ENCODE data around the gene PTH2R. TPM values are rescaled to one million over a fixed set of nuclear protein-coding genes. Genes with fewer than 3 reads are reported as not detected.

Gene PTH2R
- polyA plus RNA-seq, 1 of the 3 experiments (the other 2 are of a cell fraction): 4.0 TPM

GRCh38 chr2:208466151-208466919 lies 59.7 kb downstream of the PTH2R start:
- Histone ChIP-seq H3K9me3 (no peaks in the 10 kb centered on the region), H3K4me1 (ENCODE audit: control insufficient read depth in 1 of 2, insufficient read depth in 2 of 2, low read depth in 1 of 2, low read length in 1 of 2) (no peaks in the 10 kb centered on the region), H3K4me3 (ENCODE audit: low read depth in 2 of 2, low read length in 1 of 2) (no peak overlapping the region), H2AFZ (ENCODE audit: low read depth) (no peak overlapping the region), H3K36me3 (replicated peaks in 1 of 2; ENCODE audit: control insufficient read depth in 1 of 2, insufficient read depth in 2 of 2, low read length in 1 of 2) (no peaks in the 10 kb centered on the region), H3K9me2 (no peaks in the 10 kb centered on the region), H3K4me2 (no peak overlapping the region), H3K27me3 (ENCODE audit: insufficient read depth) (no peaks in the 10 kb centered on the region), H3K27ac (ENCODE audit: low read depth in 2 of 2, low read length in 1 of 2) (no peak overlapping the region), H3K9ac (no peak overlapping the region), H4K20me1 (ENCODE audit: insufficient read depth) (no peaks in the 10 kb centered on the region), H3K79me2 (ENCODE audit: insufficient read depth) (no peaks in the 10 kb centered on the region), H3F3A (replicated peaks; ENCODE audit: insufficient read depth) (no peaks in the 10 kb centered on the region)
- ChIA-PET POLR2A (no interaction called here), CTCF (interaction anchor here (0.6 to 1.5 kb wide), 10 partner anchors 10 to 857 kb away, joined by 3 to 7 read pairs (median 3); no protein-coding TSS in a partner anchor)
- 53% methylated on average over 6 of the region's 6 CpGs for WGBS (ENCODE audit: low lambda C conversion rate)
- TF ChIP-seq GATA2 (CRISPR knock-in tag; IDR thresholded peaks at IDR 0.05): 0 out of 2 replicates have a peak, but pooled peaks have one; percentile 20
- TF ChIP-seq TCF12 (IDR thresholded peaks at IDR 0.05): no peak
- peak; percentile 50; the same call in 1 of the 2 replicates for TF ChIP-seq SMC3 (IDR thresholded peaks at IDR 0.05; ENCODE audit: low read depth, low read length)
- peak; percentile 73 for TF ChIP-seq RAD21 (IDR thresholded peaks at IDR 0.05; ENCODE audit: low read length)
- TF ChIP-seq, protein P1, sequence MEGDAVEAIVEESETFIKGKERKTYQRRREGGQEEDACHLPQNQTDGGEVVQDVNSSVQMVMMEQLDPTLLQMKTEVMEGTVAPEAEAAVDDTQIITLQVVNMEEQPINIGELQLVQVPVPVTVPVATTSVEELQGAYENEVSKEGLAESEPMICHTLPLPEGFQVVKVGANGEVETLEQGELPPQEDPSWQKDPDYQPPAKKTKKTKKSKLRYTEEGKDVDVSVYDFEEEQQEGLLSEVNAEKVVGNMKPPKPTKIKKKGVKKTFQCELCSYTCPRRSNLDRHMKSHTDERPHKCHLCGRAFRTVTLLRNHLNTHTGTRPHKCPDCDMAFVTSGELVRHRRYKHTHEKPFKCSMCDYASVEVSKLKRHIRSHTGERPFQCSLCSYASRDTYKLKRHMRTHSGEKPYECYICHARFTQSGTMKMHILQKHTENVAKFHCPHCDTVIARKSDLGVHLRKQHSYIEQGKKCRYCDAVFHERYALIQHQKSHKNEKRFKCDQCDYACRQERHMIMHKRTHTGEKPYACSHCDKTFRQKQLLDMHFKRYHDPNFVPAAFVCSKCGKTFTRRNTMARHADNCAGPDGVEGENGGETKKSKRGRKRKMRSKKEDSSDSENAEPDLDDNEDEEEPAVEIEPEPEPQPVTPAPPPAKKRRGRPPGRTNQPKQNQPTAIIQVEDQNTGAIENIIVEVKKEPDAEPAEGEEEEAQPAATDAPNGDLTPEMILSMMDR (IDR thresholded peaks at IDR 0.05): peak; percentile 56
- TF ChIP-seq FOSL2 (IDR thresholded peaks at IDR 0.05; ENCODE audit: borderline replicate concordance, low read depth): no peak
- DNase-seq: peak; percentile 34

DNA sequence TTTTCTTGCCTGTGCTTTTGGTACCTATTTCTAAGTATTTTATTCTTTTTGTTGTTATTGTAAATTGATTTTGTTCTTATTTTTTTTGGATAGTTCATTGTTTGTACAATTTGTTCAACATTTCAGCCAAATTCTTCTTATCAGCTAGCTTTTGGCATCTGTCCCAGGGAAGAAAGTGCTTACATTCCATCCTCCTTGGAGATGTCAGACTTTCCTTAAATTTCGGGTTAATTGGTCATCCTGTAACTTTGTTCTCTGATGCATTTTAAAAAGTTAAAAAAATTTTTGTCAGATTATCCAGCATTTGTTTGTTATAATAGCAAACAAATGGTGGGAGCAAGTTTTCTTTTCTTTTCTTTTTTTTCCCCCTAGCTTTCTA lies 60.3 kb downstream of the PTH2R start:
- Histone ChIP-seq H3K4me3 (ENCODE audit: low read depth in 2 of 2, low read length in 1 of 2) (no peak overlapping the region), H3K9ac (no peak overlapping the region), H3K4me2 (no peak overlapping the region), H3K27ac (ENCODE audit: low read depth in 2 of 2, low read length in 1 of 2) (no peak overlapping the region), H3K9me2 (no peaks in the 10 kb centered on the region), H3K4me1 (ENCODE audit: control insufficient read depth in 1 of 2, insufficient read depth in 2 of 2, low read depth in 1 of 2, low read length in 1 of 2) (no peaks in the 10 kb centered on the region), H3K36me3 (replicated peaks in 1 of 2; ENCODE audit: control insufficient read depth in 1 of 2, insufficient read depth in 2 of 2, low read length in 1 of 2) (no peaks in the 10 kb centered on the region), H3K27me3 (ENCODE audit: insufficient read depth) (no peaks in the 10 kb centered on the region), H4K20me1 (ENCODE audit: insufficient read depth) (no peaks in the 10 kb centered on the region), H3F3A (replicated peaks; ENCODE audit: insufficient read depth) (no peaks in the 10 kb centered on the region), H3K9me3 (no peaks in the 10 kb centered on the region), H3K79me2 (ENCODE audit: insufficient read depth) (no peaks in the 10 kb centered on the region), H2AFZ (ENCODE audit: low read depth) (no peak overlapping the region)
- ChIA-PET POLR2A (no interaction called here), CTCF (interaction anchor here (0.6 to 1.5 kb wide), 8 partner anchors 9 to 857 kb away, joined by 3 to 7 read pairs (median 3); no protein-coding TSS in a partner anchor)
- no peak for DNase-seq
- TF ChIP-seq TAF1 (IDR thresholded peaks at IDR 0.05; ENCODE audit: borderline replicate concordance, low read depth, low read length): no peak
- no peak for TF ChIP-seq USF2 (IDR thresholded peaks at IDR 0.05; ENCODE audit: borderline replicate concordance, low read depth, low read length)
- no peak for TF ChIP-seq MXI1 (IDR thresholded peaks at IDR 0.05; ENCODE audit: low read depth, low read length)
- WGBS (ENCODE audit: low lambda C conversion rate): 44% methylated on average over 1 of the region's 1 CpG
